ENCODE data around the gene GAN. TPM values are rescaled to one million over a fixed set of nuclear protein-coding genes. Genes with fewer than 3 reads are reported as not detected.
"Not testable (repeated sequence)": the region's sequence is repeated elsewhere in the genome, so short reads cannot be mapped to it uniquely, and the experiment has no call there.

Gene GAN
- total and polyA plus RNA-seq, 2 experiments from 2014 or later, result 1.6 to 5.7 TPM

GRCh38 chr16:81419806-81420205 is 105.0 kb downstream of the GAN start:
- H3K4me1 ChIP-seq (ENCODE audit: insufficient read depth), result no peaks in the 10 kb centered on the region
- H2AFZ ChIP-seq, result no peak overlapping the region
- no peak overlapping the region for H3K4me3 ChIP-seq
- H3F3A ChIP-seq (ENCODE audit: insufficient read depth), result no peaks in the 10 kb centered on the region
- no peaks in the 10 kb centered on the region for H3K79me2 ChIP-seq (ENCODE audit: insufficient read depth)
- no peak overlapping the region for H3K4me2 ChIP-seq (ENCODE audit: unreplicated experiment)
- in situ Hi-C loops (cut with MboI), result no loop called here
- H3K36me3 ChIP-seq (ENCODE audit: low read depth), result no peaks in the 10 kb centered on the region
- no peaks in the 10 kb centered on the region for H3K27me3 ChIP-seq (replicated peaks; ENCODE audit: insufficient read depth)
- DNase-seq, result no peak
- 90 to 93% methylated on average over 9 of the region's 9 CpGs for WGBS, 2 experiments (ENCODE audit: low coverage in 1 of 2, low lambda C conversion rate in 2 of 2, missing lambda C conversion rate in 2 of 2)
- TF ChIP-seq EZH2phosphoT487 (IDR thresholded peaks at IDR 0.05; ENCODE audit: insufficient read depth, low read depth) (no peak), EZH2 (IDR thresholded peaks at IDR 0.05; ENCODE audit: insufficient read depth, poor library complexity, severe bottlenecking) (no peak)
- no peak overlapping the region for H3K27ac ChIP-seq
- no peak overlapping the region for H3K9ac ChIP-seq
- no peaks in the 10 kb centered on the region for H3K9me3 ChIP-seq (ENCODE audit: low read depth)
- no peaks in the 10 kb centered on the region for H3K9me2 ChIP-seq (ENCODE audit: insufficient read depth)
- no peaks in the 10 kb centered on the region for H4K20me1 ChIP-seq (ENCODE audit: insufficient read depth)

- no peak overlapping the region for H2AFZ ChIP-seq
- TF ChIP-seq EZH2 (IDR thresholded peaks at IDR 0.05; ENCODE audit: insufficient read depth, poor library complexity, severe bottlenecking), result no peak
- no peak for TF ChIP-seq EZH2phosphoT487 (IDR thresholded peaks at IDR 0.05; ENCODE audit: insufficient read depth, low read depth)
- 79 to 84% methylated on average over 2 of the region's 2 CpGs for WGBS, 2 experiments (ENCODE audit: low coverage in 1 of 2, low lambda C conversion rate in 2 of 2, missing lambda C conversion rate in 2 of 2)
- H3K4me1 ChIP-seq (ENCODE audit: insufficient read depth), result no peaks in the 10 kb centered on the region
- H3K79me2 ChIP-seq (ENCODE audit: insufficient read depth), result no peaks in the 10 kb centered on the region
- H3K27ac ChIP-seq, result no peak overlapping the region
- in situ Hi-C loops (cut with MboI), result no loop called here
- H3K4me3 ChIP-seq, result no peak overlapping the region
- no peak overlapping the region for H3K9ac ChIP-seq
- H3K27me3 ChIP-seq (replicated peaks; ENCODE audit: insufficient read depth), result no peaks in the 10 kb centered on the region
- no peaks in the 10 kb centered on the region for H3K9me2 ChIP-seq (ENCODE audit: insufficient read depth)
- H4K20me1 ChIP-seq (ENCODE audit: insufficient read depth), result no peaks in the 10 kb centered on the region
- no peaks in the 10 kb centered on the region for H3F3A ChIP-seq (ENCODE audit: insufficient read depth)
- DNase-seq, result no peak
- no peak overlapping the region for H3K4me2 ChIP-seq (ENCODE audit: unreplicated experiment)
- no peaks in the 10 kb centered on the region for H3K9me3 ChIP-seq (ENCODE audit: low read depth)
- no peaks in the 10 kb centered on the region for H3K36me3 ChIP-seq (ENCODE audit: low read depth)
Measured at GRCh38 chr16:81421126-81421525, 106.4 kb downstream of the GAN start.

DNA sequence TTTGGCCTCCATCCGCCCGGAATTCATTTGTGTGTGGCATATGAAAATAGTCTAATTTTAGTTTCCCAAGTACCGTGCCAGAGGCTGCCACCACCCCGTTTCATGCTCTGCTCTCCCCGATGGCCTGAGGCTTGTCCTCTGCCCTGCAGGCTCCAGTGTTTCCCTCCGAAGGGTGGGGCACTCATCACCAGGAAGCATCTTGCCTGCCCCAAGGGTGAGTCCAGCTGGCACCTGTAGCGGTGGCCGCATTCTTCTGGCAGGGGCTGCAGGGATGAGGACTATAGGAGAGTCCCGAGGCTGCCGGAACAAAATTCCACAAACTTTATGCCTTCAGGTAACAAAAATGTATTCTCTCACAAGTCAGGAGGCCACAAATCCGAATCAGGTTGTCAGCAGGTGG is 106.8 kb downstream of the GAN start:
- H3K9me2 ChIP-seq (ENCODE audit: insufficient read depth), result no peaks in the 10 kb centered on the region
- DNase-seq, result no peak
- H3F3A ChIP-seq (ENCODE audit: insufficient read depth), result no peaks in the 10 kb centered on the region
- H3K4me2 ChIP-seq (ENCODE audit: unreplicated experiment), result no peak overlapping the region
- no peak overlapping the region for H3K4me3 ChIP-seq
- H3K27me3 ChIP-seq (replicated peaks; ENCODE audit: insufficient read depth), result no peaks in the 10 kb centered on the region
- no peaks in the 10 kb centered on the region for H3K79me2 ChIP-seq (ENCODE audit: insufficient read depth)
- H2AFZ ChIP-seq, result no peak overlapping the region
- H3K27ac ChIP-seq, result no peak overlapping the region
- H3K9me3 ChIP-seq (ENCODE audit: low read depth), result no peaks in the 10 kb centered on the region
- no peaks in the 10 kb centered on the region for H3K4me1 ChIP-seq (ENCODE audit: insufficient read depth)
- H3K36me3 ChIP-seq (ENCODE audit: low read depth), result no peaks in the 10 kb centered on the region
- H3K9ac ChIP-seq, result no peak overlapping the region
- TF ChIP-seq EZH2 (IDR thresholded peaks at IDR 0.05; ENCODE audit: insufficient read depth, poor library complexity, severe bottlenecking) (no peak), EZH2phosphoT487 (IDR thresholded peaks at IDR 0.05; ENCODE audit: insufficient read depth, low read depth) (no peak)
- 69 to 73% methylated on average over 11 of the region's 11 CpGs for WGBS, 2 experiments (ENCODE audit: low coverage in 1 of 2, low lambda C conversion rate in 2 of 2, missing lambda C conversion rate in 2 of 2)
- in situ Hi-C loops (cut with MboI), result no loop called here
- H4K20me1 ChIP-seq (ENCODE audit: insufficient read depth), result no peaks in the 10 kb centered on the region

- H3K79me2 ChIP-seq (ENCODE audit: insufficient read depth); H3K9me3 ChIP-seq (ENCODE audit: low read depth); H3K4me2 ChIP-seq (ENCODE audit: unreplicated experiment); H3K4me3 ChIP-seq; H3K9me2 ChIP-seq (ENCODE audit: insufficient read depth); H4K20me1 ChIP-seq (ENCODE audit: insufficient read depth); H3K27ac ChIP-seq; H3K9ac ChIP-seq; in situ Hi-C loops (cut with MboI); H3K36me3 ChIP-seq (ENCODE audit: low read depth); DNase-seq; H3K27me3 ChIP-seq (replicated peaks; ENCODE audit: insufficient read depth); H3F3A ChIP-seq (ENCODE audit: insufficient read depth); H2AFZ ChIP-seq; H3K4me1 ChIP-seq (ENCODE audit: insufficient read depth): not testable (repeated sequence)
- 89 to 90% methylated on average over 7 of the region's 7 CpGs for WGBS, 2 experiments (ENCODE audit: low coverage in 1 of 2, low lambda C conversion rate in 2 of 2, missing lambda C conversion rate in 2 of 2)
Measured at GRCh38 chr16:81422153-81422552, 107.4 kb downstream of the GAN start.

GRCh38 chr16:81424771-81425170 is 110.0 kb downstream of the GAN start:
- Histone ChIP-seq H3K27ac (no peak overlapping the region), H3F3A (ENCODE audit: insufficient read depth) (no peaks in the 10 kb centered on the region), H3K9ac (no peak overlapping the region), H3K9me2 (ENCODE audit: insufficient read depth) (no peaks in the 10 kb centered on the region), H3K36me3 (ENCODE audit: low read depth) (no peaks in the 10 kb centered on the region), H3K79me2 (ENCODE audit: insufficient read depth) (no peaks in the 10 kb centered on the region), H3K4me3 (no peak overlapping the region), H3K27me3 (replicated peaks; ENCODE audit: insufficient read depth) (no peaks in the 10 kb centered on the region), H2AFZ (no peak overlapping the region), H4K20me1 (ENCODE audit: insufficient read depth) (no peaks in the 10 kb centered on the region), H3K9me3 (ENCODE audit: low read depth) (no peaks in the 10 kb centered on the region), H3K4me2 (ENCODE audit: unreplicated experiment) (no peak overlapping the region), H3K4me1 (ENCODE audit: insufficient read depth) (no peaks in the 10 kb centered on the region)
- 0 to 11% methylated on average over 1 of the region's 1 CpG for WGBS, 2 experiments (ENCODE audit: low coverage in 1 of 2, low lambda C conversion rate in 2 of 2, missing lambda C conversion rate in 2 of 2)
- TF ChIP-seq EZH2 (IDR thresholded peaks at IDR 0.05; ENCODE audit: insufficient read depth, poor library complexity, severe bottlenecking) (no peak), EZH2phosphoT487 (IDR thresholded peaks at IDR 0.05; ENCODE audit: insufficient read depth, low read depth) (no peak)
- in situ Hi-C loops (cut with MboI), result no loop called here
- no peak for DNase-seq

Data from GM23248 (cell line).